ENCODE results near the gene ZC3H10. TPM values are rescaled to one million over a fixed set of nuclear protein-coding genes. Genes with fewer than 3 reads are reported as not detected.

The ZC3H10 gene
- total RNA-seq, 2 experiments from 2014 or later, result 12.6 to 16.5 TPM

- H3K27ac ChIP-seq (ENCODE audit: low read depth, low read length, poor library complexity, severe bottlenecking), result no peak overlapping the region
- peaks cover 17% of the 10 kb centered on the region for H3K79me2 ChIP-seq (ENCODE audit: insufficient read depth, low read depth, low read length)
- H4K20me1 ChIP-seq (ENCODE audit: insufficient read depth, low read length), result peaks cover 8% of the 10 kb centered on the region
- intact Hi-C loops (cut with micrococcal nuclease; ENCODE audit: unreplicated experiment), result no loop called here
- no peak overlapping the region for H3K4me3 ChIP-seq (ENCODE audit: low read depth, low read length, poor library complexity, severe bottlenecking)
- no peaks in the 10 kb centered on the region for H3K9me2 ChIP-seq (ENCODE audit: insufficient read depth, low read length)
- POLR2A ChIA-PET, result interaction anchor here (0.6 kb wide), 1 partner anchor 369 kb away, joined by 3 read pairs; no protein-coding TSS in a partner anchor
- peaks cover 15% of the 10 kb centered on the region for H3K36me3 ChIP-seq (ENCODE audit: insufficient read depth, low read length)
- H2AFZ ChIP-seq (ENCODE audit: low read length), result no peak overlapping the region
- CTCF ChIA-PET (ENCODE audit: unreplicated experiment), result no interaction called here
- no peak for TF ChIP-seq CTCF (conservative IDR thresholded peaks at IDR 0.05; ENCODE audit: low read length)
- no peak for TF ChIP-seq EZH2phosphoT487 (IDR thresholded peaks at IDR 0.05; ENCODE audit: borderline replicate concordance, low read depth, low read length)
- no peaks in the 10 kb centered on the region for H3K9me3 ChIP-seq (ENCODE audit: low read length)
- H3K4me1 ChIP-seq (ENCODE audit: insufficient read depth, low read length, poor library complexity, severe bottlenecking), result peaks cover 15% of the 10 kb centered on the region
- no peak overlapping the region for H3K4me2 ChIP-seq (ENCODE audit: low read length)
- BruUV-seq (replicated peaks), result no TSS peak
- no peak for DNase-seq (ENCODE audit: low spot score)
Measured at GRCh38 chr12:56101045-56101444, 17.0 kb upstream of the ZC3H10 start.

DNA sequence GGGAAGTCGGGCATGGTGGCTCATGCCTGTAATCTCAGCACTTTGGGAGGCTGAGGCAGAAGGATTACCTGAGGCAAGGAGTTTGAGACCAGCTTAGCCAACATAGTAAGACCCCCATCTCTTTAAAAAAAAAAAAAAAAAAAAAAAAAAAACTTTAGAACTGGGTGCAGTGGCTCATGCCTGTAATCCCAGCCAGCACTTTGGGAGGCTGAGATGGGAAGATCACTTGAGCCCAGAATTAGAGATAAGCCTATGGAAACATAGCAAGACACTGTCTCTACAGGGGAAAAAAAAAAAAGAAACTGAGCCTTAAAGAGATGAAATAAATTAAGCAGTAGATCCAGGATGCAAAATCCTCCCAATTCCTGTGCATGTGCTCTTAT is 15.4 kb upstream of the ZC3H10 start:
- Histone ChIP-seq H3K36me3 (ENCODE audit: insufficient read depth, low read length) (peaks cover 32% of the 10 kb centered on the region), H3K9me3 (ENCODE audit: low read length) (no peaks in the 10 kb centered on the region), H3K4me3 (ENCODE audit: low read depth, low read length, poor library complexity, severe bottlenecking) (peak overlapping the region; percentile 93), H3K9me2 (ENCODE audit: insufficient read depth, low read length) (no peaks in the 10 kb centered on the region), H3K27ac (ENCODE audit: low read depth, low read length, poor library complexity, severe bottlenecking) (no peak overlapping the region), H2AFZ (ENCODE audit: low read length) (peak overlapping the region; percentile 56; the same call in 1 of the 2 replicates), H4K20me1 (ENCODE audit: insufficient read depth, low read length) (peaks cover 21% of the 10 kb centered on the region), H3K4me1 (ENCODE audit: insufficient read depth, low read length, poor library complexity, severe bottlenecking) (peaks cover 27% of the 10 kb centered on the region), H3K4me2 (ENCODE audit: low read length) (peak overlapping the region; percentile 83), H3K79me2 (ENCODE audit: insufficient read depth, low read depth, low read length) (peaks cover 34% of the 10 kb centered on the region)
- ChIA-PET CTCF (ENCODE audit: unreplicated experiment) (no interaction called here), POLR2A (interaction anchor here (0.7 to 4.0 kb wide), 4 partner anchors 12 to 67 kb away, joined by 3 to 64 read pairs (median 6); partner anchors contain the start of genes ESYT1, RPL41 and ZC3H10)
- TF ChIP-seq CTCF (conservative IDR thresholded peaks at IDR 0.05; ENCODE audit: low read length), result no peak
- no peak for TF ChIP-seq EZH2phosphoT487 (IDR thresholded peaks at IDR 0.05; ENCODE audit: borderline replicate concordance, low read depth, low read length)
- intact Hi-C loops (cut with micrococcal nuclease; ENCODE audit: unreplicated experiment), result no loop called here
- BruUV-seq (replicated peaks), result no TSS peak
- no peak for DNase-seq (ENCODE audit: low spot score)

- intact Hi-C loops (cut with micrococcal nuclease; ENCODE audit: unreplicated experiment), result no loop called here
- peaks cover 38% of the 10 kb centered on the region for H3K79me2 ChIP-seq (ENCODE audit: insufficient read depth, low read depth, low read length)
- no TSS peak for BruUV-seq (replicated peaks)
Measured at GRCh38 chr12:56103066-56103711, 14.9 kb upstream of the ZC3H10 start.

More at GRCh38 chr12:56103066-56103711, 14.9 kb upstream of the ZC3H10 start:
- TF ChIP-seq CTCF (conservative IDR thresholded peaks at IDR 0.05; ENCODE audit: low read length) (no peak), EZH2phosphoT487 (IDR thresholded peaks at IDR 0.05; ENCODE audit: borderline replicate concordance, low read depth, low read length) (no peak)
- H3K4me2 ChIP-seq (ENCODE audit: low read length), result peak overlapping the region; percentile 83
- H3K4me3 ChIP-seq (ENCODE audit: low read depth, low read length, poor library complexity, severe bottlenecking), result peak overlapping the region; percentile 93
- peaks cover 37% of the 10 kb centered on the region for H3K36me3 ChIP-seq (ENCODE audit: insufficient read depth, low read length)
- peaks cover 27% of the 10 kb centered on the region for H3K4me1 ChIP-seq (ENCODE audit: insufficient read depth, low read length, poor library complexity, severe bottlenecking)
- H4K20me1 ChIP-seq (ENCODE audit: insufficient read depth, low read length), result peaks cover 21% of the 10 kb centered on the region
- H3K9me2 ChIP-seq (ENCODE audit: insufficient read depth, low read length), result no peaks in the 10 kb centered on the region
- CTCF ChIA-PET (ENCODE audit: unreplicated experiment), result no interaction called here
- POLR2A ChIA-PET, result interaction anchor here (0.6 to 4.0 kb wide), 8 partner anchors 12 to 365 kb away, joined by 3 to 64 read pairs (median 4); partner anchors contain the start of genes ESYT1, RPL41 and ZC3H10
- no peak for DNase-seq (ENCODE audit: low spot score)
- H3K9me3 ChIP-seq (ENCODE audit: low read length), result no peaks in the 10 kb centered on the region
- H3K27ac ChIP-seq (ENCODE audit: low read depth, low read length, poor library complexity, severe bottlenecking), result peak overlapping the region; percentile 26
- peak overlapping the region; percentile 56; the same call in 1 of the 2 replicates for H2AFZ ChIP-seq (ENCODE audit: low read length)

All from OCI-LY7 (cell line).